HUES48 (cell line): Measurements from ENCODE around the gene SH3BP4.

Experiments used
- H3K27ac ChIP-seq: one replicate; pipeline ENCODE4 v1.7.0; 2013; ENCODE audit warnings: low read depth, low read length, inconsistent platforms
- H3K27me3 ChIP-seq: 2 replicates; pipeline ENCODE4 v1.6.1; 2013; ENCODE audit warnings: mild to moderate bottlenecking, low read length; ENCODE audit not compliant: control insufficient read depth, insufficient read depth
- H3K36me3 ChIP-seq: 2 replicates; pipeline ENCODE4 v1.6.1; 2013; ENCODE audit warnings: low read length; ENCODE audit not compliant: control insufficient read depth, insufficient read depth
- H3K4me1 ChIP-seq: 2 replicates; pipeline ENCODE4 v1.6.1; 2013; ENCODE audit warnings: mild to moderate bottlenecking, low read length; ENCODE audit not compliant: control insufficient read depth, insufficient read depth
- H3K4me3 ChIP-seq: 2 replicates; pipeline ENCODE4 v1.5.1; 2013; ENCODE audit warnings: mild to moderate bottlenecking, low read depth, low read length
- H3K9ac ChIP-seq: 2 replicates; pipeline ENCODE4 v1.6.1; 2013; ENCODE audit warnings: mild to moderate bottlenecking, low read depth, low read length, moderate library complexity
- H3K9me3 ChIP-seq: 2 replicates; pipeline ENCODE4 v1.6.1; 2013; ENCODE audit warnings: low read length; ENCODE audit not compliant: control insufficient read depth, insufficient read depth

Gene SH3BP4

DNA sequence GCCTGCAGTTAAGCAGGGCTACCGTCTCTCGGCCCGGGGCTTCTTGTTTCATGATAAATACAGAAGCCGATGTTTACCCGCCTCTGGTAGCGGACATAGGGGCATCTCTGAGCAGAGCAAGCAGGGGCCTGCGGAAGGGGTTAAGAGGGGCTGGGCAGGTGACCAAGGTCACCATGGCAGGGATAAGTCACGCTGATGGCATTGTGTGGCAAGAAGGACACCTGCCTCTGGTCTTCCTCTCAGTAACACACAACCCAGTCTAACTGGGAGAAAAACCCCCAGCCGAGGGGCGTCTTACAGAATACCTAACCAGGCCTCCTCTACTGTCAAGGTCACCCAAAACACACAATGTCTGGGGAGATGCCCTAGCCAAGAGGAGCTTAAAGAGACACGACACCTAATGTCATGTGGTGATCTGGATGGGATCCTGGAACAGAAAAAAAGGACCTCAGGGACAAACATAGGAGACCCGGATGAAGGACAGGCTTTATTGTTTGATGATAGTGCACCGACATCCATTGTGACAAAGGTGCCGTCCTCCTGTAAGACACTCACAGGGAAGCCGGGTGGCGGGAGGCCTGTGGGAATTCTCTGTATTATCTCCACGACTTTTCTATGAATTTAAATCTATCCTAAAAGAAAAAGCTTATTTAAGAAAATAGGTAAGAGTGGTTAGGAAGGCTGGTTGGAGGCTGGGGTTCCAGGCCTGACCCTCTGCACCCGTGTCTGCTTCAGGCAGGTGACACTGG, 24.8 kb downstream of the SH3BP4 start:
- Histone ChIP-seq H3K36me3 (no peaks in the 10 kb centered on the region; the same call in 1 of the 2 replicates), H3K9me3 (0 out of 2 replicates have a peak, but pooled peaks cover 8% of the 10 kb centered on the region), H3K4me3 (no peak overlapping the region), H3K4me1 (peaks cover 32% of the 10 kb centered on the region), H3K27ac (no peak overlapping the region), H3K9ac (no peak overlapping the region), H3K27me3 (no peaks in the 10 kb centered on the region)

DNA sequence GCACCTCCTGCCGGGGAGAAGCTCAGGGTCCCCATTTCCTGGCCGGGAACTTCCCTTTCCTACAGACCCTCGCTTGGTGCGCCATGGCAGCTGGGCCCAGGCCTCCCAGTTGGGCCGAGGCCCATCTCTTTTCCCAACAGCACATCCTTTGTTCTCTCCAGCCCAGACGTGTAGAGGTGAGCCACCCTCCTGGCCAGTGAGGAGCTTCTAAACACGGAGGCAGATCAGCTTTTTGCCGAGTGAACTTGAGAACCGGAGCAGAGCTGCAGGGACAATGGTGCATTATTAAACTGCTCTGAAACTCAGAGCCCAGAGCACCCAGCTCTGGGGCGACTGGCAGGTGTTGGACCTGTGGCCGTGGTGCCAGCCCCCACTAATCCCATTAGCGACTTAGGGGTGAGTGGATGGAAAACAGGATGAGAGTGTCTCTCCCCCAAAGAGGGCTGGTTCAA, 25.4 kb downstream of the SH3BP4 start:
- 0 out of 2 replicates have a peak, but pooled peaks cover 8% of the 10 kb centered on the region for H3K9me3 ChIP-seq
- no peaks in the 10 kb centered on the region for H3K27me3 ChIP-seq
- H3K4me1 ChIP-seq, result peaks cover 38% of the 10 kb centered on the region
- no peak overlapping the region for H3K9ac ChIP-seq
- H3K27ac ChIP-seq, result no peak overlapping the region
- no peak overlapping the region for H3K4me3 ChIP-seq
- no peaks in the 10 kb centered on the region; the same call in 1 of the 2 replicates for H3K36me3 ChIP-seq

DNA sequence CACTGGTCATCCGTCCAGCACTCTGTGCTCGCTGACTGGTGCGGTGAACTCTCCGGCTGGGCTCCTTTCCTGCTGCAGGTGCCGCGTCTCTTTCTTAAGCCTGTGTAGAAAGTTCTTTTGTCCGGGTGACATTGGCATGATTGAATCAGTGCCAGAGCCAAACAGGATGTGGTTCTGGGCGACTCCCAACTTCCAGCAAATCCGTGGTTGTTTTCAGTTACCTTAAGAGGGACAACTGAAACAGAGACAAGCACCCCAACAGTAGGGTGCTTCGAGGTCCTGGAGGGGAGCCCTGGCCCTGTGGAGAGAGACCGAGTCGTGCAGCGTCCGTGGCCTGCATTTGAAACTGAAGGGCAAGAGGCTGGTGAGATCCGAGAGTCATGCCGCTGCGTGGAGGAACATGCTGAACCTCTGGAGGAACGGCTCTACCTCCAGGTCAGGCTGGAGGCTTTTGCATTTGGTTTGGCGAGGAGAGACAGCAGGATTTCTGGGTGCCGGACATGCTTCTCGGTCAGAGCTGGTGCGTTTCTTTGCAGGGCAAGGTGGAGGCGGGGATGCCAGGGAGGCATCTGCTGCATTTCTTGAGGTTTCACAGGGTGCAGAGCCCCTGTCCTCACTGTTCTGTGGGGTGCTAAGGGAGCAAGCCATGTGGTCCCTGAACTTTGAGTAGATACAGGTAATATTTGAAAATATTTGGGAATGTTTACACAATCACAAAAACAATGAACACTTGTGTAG, 26.8 kb downstream of the SH3BP4 start:
- no peaks in the 10 kb centered on the region for H3K27me3 ChIP-seq
- no peak overlapping the region for H3K4me3 ChIP-seq
- peaks cover 46% of the 10 kb centered on the region for H3K4me1 ChIP-seq
- H3K9ac ChIP-seq, result no peak overlapping the region
- H3K9me3 ChIP-seq, result 0 out of 2 replicates have a peak, but pooled peaks cover 8% of the 10 kb centered on the region
- H3K27ac ChIP-seq, result no peak overlapping the region
- H3K36me3 ChIP-seq, result no peaks in the 10 kb centered on the region; the same call in 1 of the 2 replicates

DNA sequence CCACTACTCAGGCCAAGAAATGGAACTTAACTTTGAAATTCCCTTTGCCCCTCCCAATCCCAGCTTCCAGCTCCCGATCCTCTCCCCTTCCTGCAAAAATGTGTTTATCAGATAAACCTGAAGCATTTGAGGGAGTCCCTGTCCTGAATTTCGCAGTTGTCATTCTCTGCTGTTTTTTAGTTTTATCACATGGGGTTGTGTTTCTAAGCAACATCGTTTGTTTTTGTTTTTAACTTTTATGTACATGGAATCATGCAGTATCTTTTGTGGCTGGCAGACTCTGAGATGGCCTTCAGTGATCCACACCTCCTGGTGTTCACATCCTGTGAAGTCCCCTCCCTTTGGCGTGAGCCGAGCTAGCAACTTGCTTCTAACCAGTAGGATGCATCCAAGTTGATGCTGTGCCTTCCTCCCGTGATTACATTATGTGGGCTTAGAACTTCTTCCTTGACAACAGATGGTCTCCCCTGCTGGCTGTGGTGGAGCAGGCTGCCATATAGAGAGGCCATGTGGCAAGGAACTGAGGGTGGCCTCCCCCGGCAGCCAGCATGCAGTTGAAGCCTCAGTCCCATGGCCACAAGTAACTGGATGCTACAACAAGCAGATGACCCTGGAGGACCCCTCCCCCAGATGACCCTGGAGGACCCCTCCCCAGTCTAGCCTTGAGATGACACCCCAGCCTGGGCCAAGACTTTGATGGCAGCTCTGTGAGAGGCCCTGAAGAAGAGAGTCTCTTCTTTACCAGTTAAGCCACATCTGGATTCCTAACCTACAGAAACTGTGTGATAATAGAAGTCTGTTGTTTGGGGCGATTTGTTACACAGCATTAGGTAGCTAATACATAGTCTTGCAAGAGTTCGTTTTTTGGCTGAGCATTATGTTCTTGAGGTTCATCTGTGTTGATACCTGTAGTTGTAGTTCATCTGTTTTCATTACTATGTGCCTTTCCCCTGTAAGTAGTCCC, 27.7 kb downstream of the SH3BP4 start:
- Histone ChIP-seq H3K4me3 (no peak overlapping the region), H3K9me3 (0 out of 2 replicates have a peak, but pooled peaks cover 8% of the 10 kb centered on the region), H3K4me1 (peaks cover 47% of the 10 kb centered on the region), H3K36me3 (no peaks in the 10 kb centered on the region; the same call in 1 of the 2 replicates), H3K27ac (peak overlapping the region; percentile 84), H3K27me3 (no peaks in the 10 kb centered on the region), H3K9ac (no peak overlapping the region)

DNA sequence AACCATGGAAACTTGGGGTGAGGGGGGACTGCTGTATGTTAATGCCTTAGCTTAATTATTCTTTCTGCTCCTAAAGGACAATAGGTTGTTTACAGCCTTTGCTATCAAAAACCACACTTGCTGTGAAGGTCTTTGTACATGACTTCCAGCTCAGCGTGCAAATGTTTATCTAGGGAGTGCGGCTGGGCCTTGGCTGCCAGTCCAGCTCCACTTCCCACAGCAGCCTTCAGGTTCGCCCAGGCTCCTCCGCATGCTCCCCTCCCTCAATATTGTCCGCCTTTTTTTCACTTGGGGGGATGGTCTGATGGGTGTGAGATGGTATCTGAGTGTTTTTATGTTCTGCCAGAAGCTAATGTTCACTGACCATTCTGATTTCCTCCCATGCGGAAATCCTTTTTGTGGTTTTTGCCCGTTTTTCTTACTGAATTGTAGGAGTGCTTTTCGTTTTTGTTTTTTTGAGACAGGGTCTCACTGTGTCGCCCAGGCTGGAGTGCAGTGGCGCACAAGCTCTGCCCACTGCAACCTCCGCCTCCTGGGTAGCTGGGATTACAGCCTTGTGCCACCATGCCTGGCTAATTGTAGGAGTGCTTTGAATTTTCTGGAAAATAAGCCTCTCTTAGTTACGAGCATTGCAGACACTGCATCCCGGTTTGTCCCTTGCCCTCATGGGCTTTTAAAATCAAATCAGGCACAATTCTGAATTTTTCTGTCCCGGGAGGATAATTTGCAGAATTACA, 28.8 kb downstream of the SH3BP4 start:
- 0 out of 2 replicates have a peak, but pooled peaks cover 8% of the 10 kb centered on the region for H3K9me3 ChIP-seq
- H3K27me3 ChIP-seq, result no peaks in the 10 kb centered on the region
- peaks cover 41% of the 10 kb centered on the region for H3K4me1 ChIP-seq
- H3K4me3 ChIP-seq, result no peak overlapping the region
- peak overlapping the region; percentile 7 for H3K9ac ChIP-seq
- H3K27ac ChIP-seq, result peak overlapping the region; percentile 84
- H3K36me3 ChIP-seq, result no peaks in the 10 kb centered on the region; the same call in 1 of the 2 replicates

DNA sequence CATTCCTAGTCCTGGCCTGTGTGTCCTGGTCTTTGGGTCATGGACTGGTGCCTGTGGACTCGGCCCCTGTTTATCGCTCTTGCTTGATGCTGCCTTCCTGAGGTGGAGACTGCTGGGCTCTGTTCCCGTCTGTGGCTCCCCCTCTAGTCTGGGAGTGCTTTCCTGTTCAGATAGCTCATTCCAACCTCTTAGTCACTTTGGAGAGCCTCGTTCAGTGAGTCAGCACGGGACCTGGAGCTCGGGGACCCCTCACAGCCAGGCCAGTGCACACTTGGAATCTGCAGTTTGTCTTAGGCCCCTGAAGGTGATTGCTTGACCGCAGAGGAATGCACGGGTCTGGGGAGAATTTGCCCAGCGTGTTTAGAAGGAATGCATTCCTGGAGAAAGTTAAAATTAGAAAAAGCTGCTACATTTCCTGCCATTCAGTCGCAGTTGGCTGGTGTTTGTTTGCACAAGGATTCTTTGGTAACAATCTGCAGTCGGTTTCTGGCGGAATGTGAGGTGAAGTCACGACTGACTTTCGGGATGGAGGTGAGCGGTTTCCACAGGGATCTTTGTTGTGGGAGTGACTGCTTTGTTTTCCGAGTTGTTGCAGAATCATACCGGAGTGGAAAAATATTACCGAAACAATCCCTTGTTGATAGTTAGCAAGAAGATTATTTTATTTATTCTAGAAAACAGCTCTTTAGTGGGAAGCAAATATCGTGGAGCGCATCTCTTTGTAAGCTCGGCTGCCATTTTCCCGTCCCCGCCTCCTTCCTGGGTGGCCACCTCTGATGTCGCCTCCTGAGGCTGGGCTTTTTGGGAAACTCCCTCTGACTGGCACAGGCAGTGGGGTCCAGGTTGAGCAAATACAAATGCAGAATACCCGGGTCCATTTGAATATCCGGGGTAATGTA, 29.6 kb downstream of the SH3BP4 start:
- Histone ChIP-seq H3K4me1 (peaks cover 47% of the 10 kb centered on the region), H3K9ac (peak overlapping the region; percentile 7), H3K36me3 (no peaks in the 10 kb centered on the region; the same call in 1 of the 2 replicates), H3K4me3 (no peak overlapping the region; the same call in 1 of the 2 replicates), H3K27ac (peak overlapping the region; percentile 84), H3K27me3 (no peaks in the 10 kb centered on the region), H3K9me3 (0 out of 2 replicates have a peak, but pooled peaks cover 8% of the 10 kb centered on the region)

DNA sequence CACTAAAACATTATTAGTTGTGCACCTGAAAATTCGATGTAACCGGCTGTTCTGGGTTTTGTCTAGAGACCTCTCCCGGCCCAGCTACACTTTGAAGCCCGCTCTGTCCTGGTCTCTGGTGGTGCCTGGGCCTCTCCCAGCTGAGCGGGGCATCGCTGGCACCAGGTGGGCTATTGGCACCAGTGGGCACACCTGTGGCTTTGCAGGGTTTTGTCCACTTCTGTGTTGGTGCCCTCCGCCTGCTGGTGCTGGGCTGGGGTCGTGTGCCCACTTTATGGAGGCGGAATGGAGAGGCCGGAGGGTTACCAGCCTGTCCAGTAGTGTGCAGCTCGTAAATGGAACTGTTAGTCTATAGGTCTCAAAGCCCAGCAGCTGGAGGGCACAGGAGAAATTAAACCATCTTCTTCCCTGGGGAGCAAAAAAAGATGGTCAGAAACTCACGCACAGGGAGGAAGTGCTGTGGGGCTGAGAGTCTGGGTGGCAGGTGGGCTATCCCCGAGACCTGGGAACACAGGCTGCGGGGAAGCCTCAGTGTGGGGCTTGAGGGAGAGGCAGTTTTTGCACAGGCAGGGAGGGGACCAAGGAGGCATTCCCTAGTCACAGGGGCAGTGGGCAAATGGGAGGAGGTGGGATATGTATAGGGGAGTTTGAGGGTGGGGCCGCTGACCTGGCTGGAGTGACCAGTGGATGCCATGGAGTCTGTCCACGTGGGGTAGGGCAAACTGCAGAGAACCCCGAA, 30.4 kb downstream of the SH3BP4 start:
- Histone ChIP-seq H3K4me1 (peaks cover 47% of the 10 kb centered on the region), H3K36me3 (no peaks in the 10 kb centered on the region; the same call in 1 of the 2 replicates), H3K4me3 (no peak overlapping the region; the same call in 1 of the 2 replicates), H3K9me3 (0 out of 2 replicates have a peak, but pooled peaks cover 8% of the 10 kb centered on the region), H3K27me3 (no peaks in the 10 kb centered on the region), H3K27ac (peak overlapping the region; percentile 84), H3K9ac (peak overlapping the region; percentile 7; the same call in 1 of the 2 replicates)

DNA sequence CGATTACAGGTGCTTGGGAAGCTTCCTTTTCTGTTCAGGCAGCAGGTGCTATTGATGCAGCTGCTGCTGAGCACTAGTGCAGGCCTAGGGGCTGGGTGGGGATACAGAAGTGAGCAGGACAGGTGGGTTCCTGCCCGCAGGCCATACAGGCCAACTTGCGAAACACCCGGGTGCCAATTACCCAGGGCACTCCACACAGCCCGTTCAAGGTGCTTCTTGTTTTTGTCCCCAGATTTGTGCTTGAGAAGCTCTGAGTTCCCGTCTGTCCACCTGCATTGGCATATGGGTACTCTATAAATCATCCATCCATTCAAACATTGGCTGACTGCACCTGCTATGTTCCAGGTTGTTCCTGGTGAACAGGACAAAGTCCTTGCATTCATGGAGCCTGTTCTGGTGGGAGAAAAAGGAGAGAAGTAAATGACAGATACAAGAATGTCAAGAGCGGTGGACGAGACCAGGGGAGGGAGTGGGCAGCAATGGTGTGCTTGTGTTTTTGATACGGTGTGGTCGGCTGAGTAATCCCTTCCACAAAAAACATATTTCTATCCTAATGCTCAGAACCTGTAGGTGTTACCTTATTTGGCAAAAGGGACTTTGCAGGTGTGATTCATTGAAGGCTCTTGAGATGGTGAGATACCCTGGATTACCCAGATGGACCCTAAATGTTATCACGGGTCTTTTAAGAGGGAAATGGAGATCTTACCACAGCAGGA, 31.4 kb downstream of the SH3BP4 start:
- H3K27me3 ChIP-seq, result no peaks in the 10 kb centered on the region
- H3K9ac ChIP-seq, result no peak overlapping the region
- no peak overlapping the region for H3K4me3 ChIP-seq
- H3K9me3 ChIP-seq, result 0 out of 2 replicates have a peak, but pooled peaks cover 8% of the 10 kb centered on the region
- peak overlapping the region; percentile 24 for H3K27ac ChIP-seq
- peaks cover 47% of the 10 kb centered on the region for H3K4me1 ChIP-seq
- no peaks in the 10 kb centered on the region; the same call in 1 of the 2 replicates for H3K36me3 ChIP-seq
